ENCODE data around the gene FHOD1.

DNA sequence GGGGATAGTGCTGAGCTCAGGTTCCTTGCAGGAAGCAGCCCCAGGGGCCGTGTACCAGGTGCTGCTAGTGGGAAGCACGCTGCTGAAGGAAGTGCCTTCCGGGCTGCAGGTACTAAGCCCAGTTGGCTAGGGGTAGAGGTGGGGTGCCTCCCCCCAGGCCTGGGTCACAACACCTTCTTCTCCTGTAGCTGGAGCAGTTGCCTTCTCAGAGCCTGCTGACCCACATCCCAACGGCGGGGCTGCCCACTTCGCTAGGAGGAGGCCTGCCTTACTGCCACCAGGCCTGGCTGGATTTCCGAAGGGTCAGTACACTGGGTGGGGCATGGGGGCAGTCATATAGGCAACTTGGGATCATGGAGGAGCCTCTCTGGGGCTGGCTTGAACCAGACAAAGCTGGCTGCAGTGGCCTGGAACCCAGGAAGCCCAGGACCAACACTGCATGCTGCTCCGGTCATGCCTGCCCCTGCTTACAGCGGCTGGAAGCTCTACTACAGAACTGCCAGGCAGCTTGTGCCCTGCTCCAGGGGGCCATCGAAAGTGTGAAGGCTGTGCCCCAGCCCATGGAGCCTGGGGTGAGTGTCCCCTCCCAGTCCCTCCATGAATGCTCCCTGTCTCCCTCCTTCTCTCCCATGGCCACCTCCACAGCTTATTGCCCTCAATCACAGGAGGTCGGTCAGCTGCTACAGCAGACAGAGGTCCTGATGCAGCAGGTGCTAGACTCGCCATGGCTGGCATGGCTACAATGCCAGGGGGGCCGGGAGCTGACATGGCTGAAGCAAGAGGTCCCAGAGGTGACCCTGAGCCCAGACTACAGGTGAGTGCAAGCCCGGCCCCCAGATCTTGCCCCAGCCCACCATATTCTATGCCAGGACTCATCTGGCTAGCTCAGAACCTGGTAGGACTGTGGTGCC, 34.5 kb upstream of the FHOD1 start:
- TF ChIP-seq, protein P1, sequence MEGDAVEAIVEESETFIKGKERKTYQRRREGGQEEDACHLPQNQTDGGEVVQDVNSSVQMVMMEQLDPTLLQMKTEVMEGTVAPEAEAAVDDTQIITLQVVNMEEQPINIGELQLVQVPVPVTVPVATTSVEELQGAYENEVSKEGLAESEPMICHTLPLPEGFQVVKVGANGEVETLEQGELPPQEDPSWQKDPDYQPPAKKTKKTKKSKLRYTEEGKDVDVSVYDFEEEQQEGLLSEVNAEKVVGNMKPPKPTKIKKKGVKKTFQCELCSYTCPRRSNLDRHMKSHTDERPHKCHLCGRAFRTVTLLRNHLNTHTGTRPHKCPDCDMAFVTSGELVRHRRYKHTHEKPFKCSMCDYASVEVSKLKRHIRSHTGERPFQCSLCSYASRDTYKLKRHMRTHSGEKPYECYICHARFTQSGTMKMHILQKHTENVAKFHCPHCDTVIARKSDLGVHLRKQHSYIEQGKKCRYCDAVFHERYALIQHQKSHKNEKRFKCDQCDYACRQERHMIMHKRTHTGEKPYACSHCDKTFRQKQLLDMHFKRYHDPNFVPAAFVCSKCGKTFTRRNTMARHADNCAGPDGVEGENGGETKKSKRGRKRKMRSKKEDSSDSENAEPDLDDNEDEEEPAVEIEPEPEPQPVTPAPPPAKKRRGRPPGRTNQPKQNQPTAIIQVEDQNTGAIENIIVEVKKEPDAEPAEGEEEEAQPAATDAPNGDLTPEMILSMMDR (IDR thresholded peaks at IDR 0.05): no peak
- no peak for TF ChIP-seq POLR2AphosphoS5 (IDR thresholded peaks at IDR 0.05)
- no peak for TF ChIP-seq POLR2A (IDR thresholded peaks at IDR 0.05)
- TF ChIP-seq EP300 (IDR thresholded peaks at IDR 0.05): no peak

Data from gastroesophageal sphincter (tissue), 3 donors.